ENCODE results near the gene ZNF511. TPM values are rescaled to one million over a fixed set of nuclear protein-coding genes. Genes with fewer than 3 reads are reported as not detected.

ZNF511 gene
- total and polyA plus RNA-seq, 7 donors: 43.2 to 64.2 (median 48.9) TPM

GRCh38 chr10:133306941-133307379 is 1.8 kb upstream of the ZNF511 start:
- no peak for TF ChIP-seq CTCF (IDR thresholded peaks at IDR 0.05)
- Histone ChIP-seq H3K27ac (peak overlapping the region; percentile 99), H3K4me3 (peak overlapping the region; percentile 97), H3K4me1 (peaks cover 26% of the 10 kb centered on the region), H3K27me3 (ENCODE audit: insufficient read depth in 3 of 3, low read length in 2 of 3) (no peaks in the 10 kb centered on the region), H3K36me3 (ENCODE audit: insufficient read depth in 1 of 2, low read depth in 1 of 2) (peaks cover 0 to 29% of the 10 kb centered on the region in 2 donors), H3K9me3 (no peaks in the 10 kb centered on the region)
- 78 to 85% (median 79%) methylated on average over 17 of the region's 17 CpGs for WGBS, 3 donors
- ATAC-seq (no peak), DNase-seq (no peak)
- intact Hi-C loops (cut with DNase I): no loop called here

DNA sequence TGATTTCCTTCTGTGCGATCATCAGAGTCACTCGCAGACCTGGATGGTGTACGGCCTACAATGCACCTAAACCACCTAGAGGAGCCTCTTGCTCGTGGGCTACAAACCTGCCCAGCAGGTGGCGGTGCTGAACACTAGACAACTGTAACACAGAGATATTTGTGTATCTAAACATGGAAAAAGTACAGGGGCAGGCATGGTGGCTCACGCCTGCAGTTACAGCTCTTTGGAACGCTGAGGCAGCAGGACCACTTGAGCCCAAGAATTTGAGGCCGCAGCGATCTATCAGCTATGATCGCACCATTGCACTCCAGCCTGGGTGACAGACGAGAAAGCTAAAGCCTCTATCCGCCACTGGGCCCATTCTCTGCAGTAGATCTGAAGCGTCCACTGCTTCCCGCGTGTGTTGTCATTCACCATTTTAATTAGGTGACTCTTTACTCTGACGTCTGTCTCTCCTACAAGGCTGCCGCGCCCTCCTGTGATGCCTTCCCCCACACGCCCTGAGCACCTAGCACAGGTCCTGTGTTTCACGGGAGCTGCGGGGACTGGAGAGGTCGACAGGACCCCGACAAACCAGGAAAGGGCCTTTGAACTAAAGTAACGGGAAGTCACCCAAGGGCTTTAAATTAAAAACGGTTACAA is 816 bp upstream of the ZNF511 start:
- Histone ChIP-seq H3K36me3 (ENCODE audit: insufficient read depth in 1 of 2, low read depth in 1 of 2) (peaks cover 0 to 32% of the 10 kb centered on the region in 2 donors), H3K27ac (peak overlapping the region; percentile 99), H3K4me1 (peaks cover 26% of the 10 kb centered on the region), H3K9me3 (no peaks in the 10 kb centered on the region), H3K27me3 (ENCODE audit: insufficient read depth in 3 of 3, low read length in 2 of 3) (no peaks in the 10 kb centered on the region), H3K4me3 (peak overlapping the region; percentile 97)
- DNase-seq (peak; percentile 59 to 80), ATAC-seq (peak in 2 of 4 donors; percentile 21 to 31)
- peak; percentile 52 for TF ChIP-seq CTCF (IDR thresholded peaks at IDR 0.05)
- intact Hi-C loops (cut with DNase I): loop anchor here in 1 of 2 donors (2.0 kb wide), 1 partner anchor 47 kb away; no protein-coding TSS in a partner anchor
- 6 to 8% (median 7%) methylated on average over 25 of the region's 25 CpGs for WGBS, 3 donors

GRCh38 chr10:133309100-133309719 is 496 bp downstream of the ZNF511 start:
- H3K4me3 ChIP-seq: peak overlapping the region; percentile 97
- intact Hi-C loops (cut with DNase I): loop anchor here in 1 of 2 donors (2.0 kb wide), 1 partner anchor 48 kb away; no protein-coding TSS in a partner anchor
- no peaks in the 10 kb centered on the region for H3K27me3 ChIP-seq (ENCODE audit: insufficient read depth in 3 of 3, low read length in 2 of 3)
- peaks cover 0 to 37% of the 10 kb centered on the region in 2 donors for H3K36me3 ChIP-seq (ENCODE audit: insufficient read depth in 1 of 2, low read depth in 1 of 2)
- ATAC-seq (peak; percentile 93 to 96 (median 95)), DNase-seq (peak; percentile 93 to 98)
- no peaks in the 10 kb centered on the region for H3K9me3 ChIP-seq
- H3K4me1 ChIP-seq: peaks cover 26% of the 10 kb centered on the region
- H3K27ac ChIP-seq: peak overlapping the region; percentile 99
- WGBS, 3 donors: 26 to 34% (median 28%) methylated on average over 34 to 46 of the region's 46 CpGs
- no peak for TF ChIP-seq CTCF (IDR thresholded peaks at IDR 0.05)

DNA sequence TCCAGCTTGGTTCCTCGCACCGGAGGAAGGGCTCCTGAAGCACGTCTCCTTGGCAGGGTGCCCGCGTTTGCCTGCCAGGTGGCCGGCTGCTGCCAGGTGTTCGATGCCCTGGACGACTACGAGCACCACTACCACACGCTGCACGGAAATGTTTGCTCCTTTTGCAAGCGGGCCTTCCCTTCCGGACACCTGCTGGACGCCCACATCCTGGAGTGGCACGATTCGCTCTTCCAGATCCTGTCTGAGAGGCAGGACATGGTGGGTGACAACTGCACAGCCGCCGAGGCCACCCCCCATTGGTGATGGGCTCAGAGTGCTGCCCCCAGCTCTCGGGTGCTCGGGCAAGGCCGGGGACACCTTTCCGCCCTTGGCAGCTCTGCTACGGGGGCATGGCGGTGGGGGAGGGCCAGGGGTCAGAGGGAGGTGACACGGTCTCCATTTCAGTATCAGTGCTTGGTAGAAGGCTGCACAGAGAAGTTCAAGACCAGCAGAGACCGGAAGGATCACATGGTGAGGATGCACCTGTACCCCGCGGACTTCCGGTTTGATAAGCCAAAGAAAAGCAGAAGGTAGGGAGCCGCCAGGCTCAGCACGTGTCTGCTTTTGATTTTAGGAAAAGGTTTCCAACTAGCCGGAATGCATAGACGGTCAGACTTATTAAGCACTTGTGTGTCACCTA is 1.1 kb downstream of the ZNF511 start:
- intact Hi-C loops (cut with DNase I): loop anchor here (2.0 to 10.0 kb wide), 3 partner anchors 49 to 475 kb away; partner anchors contain the start of gene ECHS1 (in 1 of the 2)
- peaks cover 0 to 37% of the 10 kb centered on the region in 2 donors for H3K36me3 ChIP-seq (ENCODE audit: insufficient read depth in 1 of 2, low read depth in 1 of 2)
- 80 to 84% (median 80%) methylated on average over 33 of the region's 33 CpGs for WGBS, 3 donors
- H3K9me3 ChIP-seq: no peaks in the 10 kb centered on the region
- TF ChIP-seq CTCF (IDR thresholded peaks at IDR 0.05): no peak
- no peaks in the 10 kb centered on the region for H3K27me3 ChIP-seq (ENCODE audit: insufficient read depth in 3 of 3, low read length in 2 of 3)
- H3K4me1 ChIP-seq: peaks cover 26% of the 10 kb centered on the region
- ATAC-seq: no peak
- H3K27ac ChIP-seq: peak overlapping the region; percentile 99
- peak overlapping the region; percentile 97 for H3K4me3 ChIP-seq
- no peak for DNase-seq
